Measurements from ENCODE around the gene ZCCHC7. TPM values are rescaled to one million over a fixed set of nuclear protein-coding genes. Genes with fewer than 3 reads are reported as not detected.

ZCCHC7 gene
- total and polyA plus RNA-seq, 2 experiments from 2014 or later = 29.8 to 38.8 TPM

DNA sequence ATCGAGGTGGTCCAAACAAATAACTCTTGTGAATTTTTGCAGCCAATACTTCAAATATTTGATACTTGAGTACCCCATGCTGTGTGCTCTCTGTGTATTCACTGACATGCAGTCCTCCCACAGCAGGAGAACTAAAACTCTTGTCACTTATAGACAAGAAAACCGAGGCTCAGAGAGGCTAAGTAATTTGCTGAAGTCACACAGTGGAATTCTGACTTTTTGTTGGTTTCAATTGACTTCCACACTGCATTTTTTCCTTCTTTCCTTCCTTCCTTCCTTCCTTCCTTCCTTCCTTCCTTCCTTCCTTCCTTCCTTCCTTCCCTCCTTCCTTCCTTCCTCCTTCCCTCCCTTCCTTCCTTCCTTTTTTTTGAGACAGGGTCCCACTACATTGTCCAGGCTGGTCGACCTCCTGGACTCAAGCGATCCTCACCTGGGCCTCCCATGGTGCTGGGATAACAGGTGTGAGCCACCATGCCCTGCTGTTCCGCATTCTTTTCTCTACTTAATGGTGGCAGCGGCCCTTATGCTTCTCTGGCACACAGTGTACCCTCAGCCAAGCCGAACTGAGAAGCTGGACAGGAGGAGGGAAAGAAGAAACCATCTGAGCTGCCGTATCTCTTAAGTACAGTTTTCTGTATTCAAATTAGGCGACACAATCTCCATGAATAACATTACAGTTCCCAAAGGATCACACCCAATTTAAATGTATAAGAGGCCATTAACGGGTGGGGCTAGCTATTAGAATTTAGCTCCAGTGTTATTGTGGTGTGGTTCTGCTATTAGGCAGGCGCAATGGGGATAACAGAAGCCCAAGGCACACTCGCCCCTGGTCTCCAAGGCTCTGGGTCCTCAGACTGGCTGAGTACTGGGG lies 263.7 kb downstream of the ZCCHC7 start:
- peaks cover 3% of the 10 kb centered on the region for H3K27me3 Mint-ChIP-seq (ENCODE audit: insufficient read depth, low read depth, poor library complexity)
- H4K20me1 ChIP-seq (replicated peaks; ENCODE audit: insufficient read depth) = no peaks in the 10 kb centered on the region
- no peaks in the 10 kb centered on the region for H3K79me2 ChIP-seq (replicated peaks; ENCODE audit: insufficient read depth)
- no peak overlapping the region for H3K4me3 Mint-ChIP-seq
- DNase-seq (ENCODE audit: low spot score) = no peak
- H3K9me2 ChIP-seq (ENCODE audit: insufficient read depth) = no peaks in the 10 kb centered on the region
- H3K4me1 Mint-ChIP-seq = peaks cover 6% of the 10 kb centered on the region; the same call in 1 of the 3 replicates
- TF ChIP-seq EZH2phosphoT487 (IDR thresholded peaks at IDR 0.05; ENCODE audit: unreplicated experiment) (no peak), POLR2AphosphoS5 (IDR thresholded peaks at IDR 0.05; ENCODE audit: low read depth) (no peak), CREB1 (CRISPR knock-in tag; IDR thresholded peaks at IDR 0.05; ENCODE audit: low read depth) (no peak), ZNF331 (CRISPR knock-in tag; IDR thresholded peaks at IDR 0.05; ENCODE audit: low read depth) (no peak), EZH2 (IDR thresholded peaks at IDR 0.05; ENCODE audit: low read depth, unreplicated experiment) (no peak), JUNB (IDR thresholded peaks at IDR 0.05; ENCODE audit: unreplicated experiment) (no peak), NANOG (IDR thresholded peaks at IDR 0.05; ENCODE audit: borderline replicate concordance) (no peak)
- TF ChIP-seq, protein P1, sequence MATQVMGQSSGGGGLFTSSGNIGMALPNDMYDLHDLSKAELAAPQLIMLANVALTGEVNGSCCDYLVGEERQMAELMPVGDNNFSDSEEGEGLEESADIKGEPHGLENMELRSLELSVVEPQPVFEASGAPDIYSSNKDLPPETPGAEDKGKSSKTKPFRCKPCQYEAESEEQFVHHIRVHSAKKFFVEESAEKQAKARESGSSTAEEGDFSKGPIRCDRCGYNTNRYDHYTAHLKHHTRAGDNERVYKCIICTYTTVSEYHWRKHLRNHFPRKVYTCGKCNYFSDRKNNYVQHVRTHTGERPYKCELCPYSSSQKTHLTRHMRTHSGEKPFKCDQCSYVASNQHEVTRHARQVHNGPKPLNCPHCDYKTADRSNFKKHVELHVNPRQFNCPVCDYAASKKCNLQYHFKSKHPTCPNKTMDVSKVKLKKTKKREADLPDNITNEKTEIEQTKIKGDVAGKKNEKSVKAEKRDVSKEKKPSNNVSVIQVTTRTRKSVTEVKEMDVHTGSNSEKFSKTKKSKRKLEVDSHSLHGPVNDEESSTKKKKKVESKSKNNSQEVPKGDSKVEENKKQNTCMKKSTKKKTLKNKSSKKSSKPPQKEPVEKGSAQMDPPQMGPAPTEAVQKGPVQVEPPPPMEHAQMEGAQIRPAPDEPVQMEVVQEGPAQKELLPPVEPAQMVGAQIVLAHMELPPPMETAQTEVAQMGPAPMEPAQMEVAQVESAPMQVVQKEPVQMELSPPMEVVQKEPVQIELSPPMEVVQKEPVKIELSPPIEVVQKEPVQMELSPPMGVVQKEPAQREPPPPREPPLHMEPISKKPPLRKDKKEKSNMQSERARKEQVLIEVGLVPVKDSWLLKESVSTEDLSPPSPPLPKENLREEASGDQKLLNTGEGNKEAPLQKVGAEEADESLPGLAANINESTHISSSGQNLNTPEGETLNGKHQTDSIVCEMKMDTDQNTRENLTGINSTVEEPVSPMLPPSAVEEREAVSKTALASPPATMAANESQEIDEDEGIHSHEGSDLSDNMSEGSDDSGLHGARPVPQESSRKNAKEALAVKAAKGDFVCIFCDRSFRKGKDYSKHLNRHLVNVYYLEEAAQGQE (IDR thresholded peaks at IDR 0.05; ENCODE audit: unreplicated experiment) = no peak
- TF ChIP-seq, protein P2, sequence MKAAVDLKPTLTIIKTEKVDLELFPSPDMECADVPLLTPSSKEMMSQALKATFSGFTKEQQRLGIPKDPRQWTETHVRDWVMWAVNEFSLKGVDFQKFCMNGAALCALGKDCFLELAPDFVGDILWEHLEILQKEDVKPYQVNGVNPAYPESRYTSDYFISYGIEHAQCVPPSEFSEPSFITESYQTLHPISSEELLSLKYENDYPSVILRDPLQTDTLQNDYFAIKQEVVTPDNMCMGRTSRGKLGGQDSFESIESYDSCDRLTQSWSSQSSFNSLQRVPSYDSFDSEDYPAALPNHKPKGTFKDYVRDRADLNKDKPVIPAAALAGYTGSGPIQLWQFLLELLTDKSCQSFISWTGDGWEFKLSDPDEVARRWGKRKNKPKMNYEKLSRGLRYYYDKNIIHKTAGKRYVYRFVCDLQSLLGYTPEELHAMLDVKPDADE (IDR thresholded peaks at IDR 0.05) = no peak
- TF ChIP-seq, protein P3, sequence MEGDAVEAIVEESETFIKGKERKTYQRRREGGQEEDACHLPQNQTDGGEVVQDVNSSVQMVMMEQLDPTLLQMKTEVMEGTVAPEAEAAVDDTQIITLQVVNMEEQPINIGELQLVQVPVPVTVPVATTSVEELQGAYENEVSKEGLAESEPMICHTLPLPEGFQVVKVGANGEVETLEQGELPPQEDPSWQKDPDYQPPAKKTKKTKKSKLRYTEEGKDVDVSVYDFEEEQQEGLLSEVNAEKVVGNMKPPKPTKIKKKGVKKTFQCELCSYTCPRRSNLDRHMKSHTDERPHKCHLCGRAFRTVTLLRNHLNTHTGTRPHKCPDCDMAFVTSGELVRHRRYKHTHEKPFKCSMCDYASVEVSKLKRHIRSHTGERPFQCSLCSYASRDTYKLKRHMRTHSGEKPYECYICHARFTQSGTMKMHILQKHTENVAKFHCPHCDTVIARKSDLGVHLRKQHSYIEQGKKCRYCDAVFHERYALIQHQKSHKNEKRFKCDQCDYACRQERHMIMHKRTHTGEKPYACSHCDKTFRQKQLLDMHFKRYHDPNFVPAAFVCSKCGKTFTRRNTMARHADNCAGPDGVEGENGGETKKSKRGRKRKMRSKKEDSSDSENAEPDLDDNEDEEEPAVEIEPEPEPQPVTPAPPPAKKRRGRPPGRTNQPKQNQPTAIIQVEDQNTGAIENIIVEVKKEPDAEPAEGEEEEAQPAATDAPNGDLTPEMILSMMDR (conservative IDR thresholded peaks at IDR 0.05; ENCODE audit: low read depth in 2 of 2) = no peak
- TF ChIP-seq, protein P4, sequence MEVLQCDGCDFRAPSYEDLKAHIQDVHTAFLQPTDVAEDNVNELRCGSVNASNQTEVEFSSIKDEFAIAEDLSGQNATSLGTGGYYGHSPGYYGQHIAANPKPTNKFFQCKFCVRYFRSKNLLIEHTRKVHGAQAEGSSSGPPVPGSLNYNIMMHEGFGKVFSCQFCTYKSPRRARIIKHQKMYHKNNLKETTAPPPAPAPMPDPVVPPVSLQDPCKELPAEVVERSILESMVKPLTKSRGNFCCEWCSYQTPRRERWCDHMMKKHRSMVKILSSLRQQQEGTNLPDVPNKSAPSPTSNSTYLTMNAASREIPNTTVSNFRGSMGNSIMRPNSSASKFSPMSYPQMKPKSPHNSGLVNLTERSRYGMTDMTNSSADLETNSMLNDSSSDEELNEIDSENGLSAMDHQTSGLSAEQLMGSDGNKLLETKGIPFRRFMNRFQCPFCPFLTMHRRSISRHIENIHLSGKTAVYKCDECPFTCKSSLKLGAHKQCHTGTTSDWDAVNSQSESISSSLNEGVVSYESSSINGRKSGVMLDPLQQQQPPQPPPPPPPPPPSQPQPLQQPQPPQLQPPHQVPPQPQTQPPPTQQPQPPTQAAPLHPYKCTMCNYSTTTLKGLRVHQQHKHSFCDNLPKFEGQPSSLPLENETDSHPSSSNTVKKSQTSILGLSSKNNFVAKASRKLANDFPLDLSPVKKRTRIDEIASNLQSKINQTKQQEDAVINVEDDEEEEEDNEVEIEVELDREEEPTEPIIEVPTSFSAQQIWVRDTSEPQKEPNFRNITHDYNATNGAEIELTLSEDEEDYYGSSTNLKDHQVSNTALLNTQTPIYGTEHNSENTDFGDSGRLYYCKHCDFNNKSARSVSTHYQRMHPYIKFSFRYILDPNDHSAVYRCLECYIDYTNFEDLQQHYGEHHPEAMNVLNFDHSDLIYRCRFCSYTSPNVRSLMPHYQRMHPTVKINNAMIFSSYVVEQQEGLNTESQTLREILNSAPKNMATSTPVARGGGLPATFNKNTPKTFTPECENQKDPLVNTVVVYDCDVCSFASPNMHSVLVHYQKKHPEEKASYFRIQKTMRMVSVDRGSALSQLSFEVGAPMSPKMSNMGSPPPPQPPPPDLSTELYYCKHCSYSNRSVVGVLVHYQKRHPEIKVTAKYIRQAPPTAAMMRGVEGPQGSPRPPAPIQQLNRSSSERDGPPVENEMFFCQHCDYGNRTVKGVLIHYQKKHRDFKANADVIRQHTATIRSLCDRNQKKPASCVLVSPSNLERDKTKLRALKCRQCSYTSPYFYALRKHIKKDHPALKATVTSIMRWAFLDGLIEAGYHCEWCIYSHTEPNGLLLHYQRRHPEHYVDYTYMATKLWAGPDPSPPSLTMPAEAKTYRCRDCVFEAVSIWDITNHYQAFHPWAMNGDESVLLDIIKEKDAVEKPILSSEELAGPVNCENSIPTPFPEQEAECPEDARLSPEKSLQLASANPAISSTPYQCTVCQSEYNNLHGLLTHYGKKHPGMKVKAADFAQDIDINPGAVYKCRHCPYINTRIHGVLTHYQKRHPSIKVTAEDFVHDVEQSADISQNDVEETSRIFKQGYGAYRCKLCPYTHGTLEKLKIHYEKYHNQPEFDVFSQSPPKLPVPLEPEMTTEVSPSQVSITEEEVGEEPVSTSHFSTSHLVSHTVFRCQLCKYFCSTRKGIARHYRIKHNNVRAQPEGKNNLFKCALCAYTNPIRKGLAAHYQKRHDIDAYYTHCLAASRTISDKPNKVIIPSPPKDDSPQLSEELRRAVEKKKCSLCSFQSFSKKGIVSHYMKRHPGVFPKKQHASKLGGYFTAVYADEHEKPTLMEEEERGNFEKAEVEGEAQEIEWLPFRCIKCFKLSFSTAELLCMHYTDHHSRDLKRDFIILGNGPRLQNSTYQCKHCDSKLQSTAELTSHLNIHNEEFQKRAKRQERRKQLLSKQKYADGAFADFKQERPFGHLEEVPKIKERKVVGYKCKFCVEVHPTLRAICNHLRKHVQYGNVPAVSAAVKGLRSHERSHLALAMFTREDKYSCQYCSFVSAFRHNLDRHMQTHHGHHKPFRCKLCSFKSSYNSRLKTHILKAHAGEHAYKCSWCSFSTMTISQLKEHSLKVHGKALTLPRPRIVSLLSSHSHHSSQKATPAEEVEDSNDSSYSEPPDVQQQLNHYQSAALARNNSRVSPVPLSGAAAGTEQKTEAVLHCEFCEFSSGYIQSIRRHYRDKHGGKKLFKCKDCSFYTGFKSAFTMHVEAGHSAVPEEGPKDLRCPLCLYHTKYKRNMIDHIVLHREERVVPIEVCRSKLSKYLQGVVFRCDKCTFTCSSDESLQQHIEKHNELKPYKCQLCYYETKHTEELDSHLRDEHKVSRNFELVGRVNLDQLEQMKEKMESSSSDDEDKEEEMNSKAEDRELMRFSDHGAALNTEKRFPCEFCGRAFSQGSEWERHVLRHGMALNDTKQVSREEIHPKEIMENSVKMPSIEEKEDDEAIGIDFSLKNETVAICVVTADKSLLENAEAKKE (CRISPR knock-in tag; IDR thresholded peaks at IDR 0.05) = no peak
- no peak overlapping the region for H3K4me2 ChIP-seq
- ATAC-seq = no peak
- no peak overlapping the region for H3K27ac Mint-ChIP-seq
- H3K27me3 ChIP-seq (ENCODE audit: insufficient read depth) = no peaks in the 10 kb centered on the region
- no peak overlapping the region for H2AFZ ChIP-seq
- no peak overlapping the region for H3K4me3 ChIP-seq
- no peaks in the 10 kb centered on the region for H3K36me3 ChIP-seq (ENCODE audit: insufficient read depth)
- no peak overlapping the region for H3K27ac ChIP-seq (ENCODE audit: low read depth)
- no peaks in the 10 kb centered on the region for H3F3A ChIP-seq (replicated peaks; ENCODE audit: low read depth)
- no peaks in the 10 kb centered on the region for H3K9me3 Mint-ChIP-seq
- no peaks in the 10 kb centered on the region for H3K4me1 ChIP-seq (ENCODE audit: insufficient read depth)
- H3K36me3 Mint-ChIP-seq (ENCODE audit: low read depth) = no peaks in the 10 kb centered on the region
